HG03175 (cell line): ENCODE measurements around the gene ANXA4.
"Not testable (repeated sequence)": the region's sequence is repeated elsewhere in the genome, so short reads cannot be mapped to it uniquely, and the experiment has no call there.

Experiments used
- ATAC-seq: cut with Tn5 transposase; IDR thresholded peaks from one replicate; pipeline ENCODE4 v1.9.1; 2021; ENCODE audit warnings: mild to moderate bottlenecking, moderate library complexity; ENCODE audit not compliant: unreplicated experiment

The ANXA4 gene

DNA sequence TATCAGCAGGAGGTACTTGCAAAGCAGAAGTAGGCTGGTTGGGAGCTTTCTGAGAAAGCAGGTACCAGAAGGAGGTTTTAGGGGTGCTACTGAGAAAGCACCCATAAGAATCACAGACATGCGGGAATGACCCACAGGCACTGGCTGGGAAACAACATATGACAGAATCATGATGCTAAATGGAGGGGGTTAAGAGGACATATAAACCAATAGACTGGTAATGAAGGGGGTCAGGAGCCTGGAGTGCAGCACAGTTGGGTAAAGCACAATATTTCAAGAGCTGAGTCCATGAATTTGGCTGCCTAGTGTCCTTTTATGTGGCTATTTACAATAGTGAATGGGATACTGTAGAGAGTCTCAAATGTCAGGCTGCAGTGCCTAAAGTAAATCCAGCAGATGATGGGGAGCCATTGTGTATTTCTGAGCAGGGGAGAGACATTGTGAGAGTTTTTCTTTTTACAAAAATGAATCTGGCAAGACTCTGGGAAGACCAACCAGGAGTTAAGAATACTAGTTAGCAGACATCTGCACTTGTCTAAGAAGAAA, 59.9 kb downstream of the ANXA4 start:
- ATAC-seq, result no peak

DNA sequence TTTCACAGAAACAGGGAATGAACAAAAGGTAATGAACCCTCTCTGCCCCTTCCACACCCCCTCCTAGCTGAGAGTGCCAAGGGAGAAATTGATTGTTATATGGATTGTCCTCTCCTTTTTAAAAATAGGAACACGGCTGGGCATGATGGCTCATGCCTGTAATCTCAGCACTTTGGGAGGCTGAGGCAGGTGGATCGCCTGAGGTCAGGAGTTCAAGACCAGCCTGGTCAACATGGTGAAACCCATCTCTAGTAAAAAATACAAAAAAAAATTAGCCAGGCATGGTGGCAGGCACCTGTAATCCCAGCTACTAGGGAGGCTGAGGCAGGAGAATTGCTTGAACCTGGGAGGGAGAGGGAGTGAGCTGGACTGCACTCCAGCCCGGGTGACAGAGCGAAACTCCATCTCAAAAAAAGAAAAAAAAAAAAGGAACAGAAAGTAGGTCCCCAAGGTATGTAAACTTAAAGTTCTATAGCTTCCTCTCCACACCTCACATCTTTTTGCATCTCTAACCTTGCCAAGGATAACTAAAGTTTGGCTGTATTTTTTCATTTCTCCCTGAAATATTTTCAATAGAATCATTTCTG, 60.9 kb downstream of the ANXA4 start:
- peak; percentile 62 for ATAC-seq

DNA sequence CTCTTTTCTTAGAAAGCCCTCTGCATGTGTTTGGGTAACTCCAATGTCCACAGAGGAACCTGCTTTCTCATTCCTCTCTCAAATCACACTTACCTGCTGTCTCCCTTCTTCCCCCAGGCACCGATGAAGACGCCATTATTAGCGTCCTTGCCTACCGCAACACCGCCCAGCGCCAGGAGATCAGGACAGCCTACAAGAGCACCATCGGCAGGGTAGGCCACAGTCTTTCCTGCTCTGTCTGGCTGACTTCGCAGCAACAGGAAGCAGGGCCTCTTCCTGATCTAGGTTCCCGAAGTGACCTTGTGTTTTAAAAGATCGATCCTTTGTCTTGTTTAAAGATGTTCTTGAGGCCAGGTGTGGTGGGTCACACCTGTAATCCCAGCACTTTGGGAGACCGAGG, 62.5 kb downstream of the ANXA4 start:
- no peak for ATAC-seq

DNA sequence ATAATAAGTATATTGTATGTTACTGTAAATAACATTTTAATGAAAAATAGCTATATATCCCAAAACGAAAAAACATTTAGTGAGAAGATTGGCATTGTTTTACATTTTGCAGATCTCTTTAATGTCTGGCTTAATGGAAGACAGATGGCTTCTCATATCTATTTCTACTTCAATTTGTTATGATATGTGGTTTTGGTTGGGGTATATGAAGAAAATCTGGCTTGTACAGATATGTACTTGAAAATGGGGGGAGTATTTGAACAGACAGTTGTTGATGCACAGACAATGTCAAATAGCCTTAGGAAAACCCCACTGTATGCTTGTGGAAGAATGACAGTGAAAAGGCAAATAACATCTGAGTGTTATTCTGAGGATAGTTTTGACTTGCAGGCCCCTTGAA, 64.0 kb downstream of the ANXA4 start:
- no peak for ATAC-seq

DNA sequence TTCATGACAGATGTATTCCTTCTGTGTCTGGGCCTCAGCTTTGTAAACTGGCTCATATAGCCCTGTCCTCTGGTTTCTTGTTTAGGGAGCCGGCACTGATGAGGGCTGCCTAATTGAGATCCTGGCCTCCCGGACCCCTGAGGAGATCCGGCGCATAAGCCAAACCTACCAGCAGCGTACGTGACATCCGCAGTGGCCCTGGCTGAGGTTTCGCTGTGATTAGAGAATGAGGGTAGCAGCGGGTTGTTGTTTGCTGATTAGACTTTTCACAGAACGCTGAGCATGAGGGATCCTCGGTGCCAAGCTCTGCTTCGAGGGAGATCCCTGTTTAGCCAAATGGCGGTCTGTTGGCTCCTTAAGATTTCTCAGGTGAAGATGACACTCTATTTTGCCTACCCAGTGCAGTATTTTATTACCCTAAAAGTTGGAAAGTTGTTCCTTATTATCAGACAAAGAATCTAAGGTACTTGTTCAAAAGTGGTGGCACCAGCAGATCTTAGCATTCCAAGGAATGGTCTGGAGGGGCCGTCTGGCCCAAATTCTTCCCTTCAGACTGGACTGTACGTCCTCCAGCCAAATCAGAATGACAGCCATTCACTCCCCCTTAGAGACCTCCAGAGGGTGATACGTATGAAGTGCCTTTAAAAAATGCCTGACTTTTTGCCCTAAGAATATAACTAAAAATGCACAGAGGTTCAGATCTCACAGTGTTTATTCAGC, 66.0 kb downstream of the ANXA4 start:
- ATAC-seq, result no peak

DNA sequence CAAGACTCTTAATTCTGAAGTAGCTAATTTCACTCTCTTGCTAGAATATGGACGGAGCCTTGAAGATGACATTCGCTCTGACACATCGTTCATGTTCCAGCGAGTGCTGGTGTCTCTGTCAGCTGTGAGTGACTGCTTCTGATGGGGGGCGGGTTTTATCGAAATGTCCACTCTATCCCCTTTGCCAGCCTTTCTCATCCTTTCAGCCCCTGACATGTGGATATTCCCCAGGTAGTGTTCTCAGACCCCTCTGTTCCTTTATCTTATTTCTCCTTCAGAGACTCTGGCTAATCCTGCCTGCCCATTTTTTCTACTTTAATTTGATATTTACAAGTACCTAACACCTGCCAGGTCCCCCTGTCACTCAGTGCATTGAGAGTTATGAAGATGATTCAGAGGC, 68.6 kb downstream of the ANXA4 start:
- ATAC-seq, result no peak

DNA sequence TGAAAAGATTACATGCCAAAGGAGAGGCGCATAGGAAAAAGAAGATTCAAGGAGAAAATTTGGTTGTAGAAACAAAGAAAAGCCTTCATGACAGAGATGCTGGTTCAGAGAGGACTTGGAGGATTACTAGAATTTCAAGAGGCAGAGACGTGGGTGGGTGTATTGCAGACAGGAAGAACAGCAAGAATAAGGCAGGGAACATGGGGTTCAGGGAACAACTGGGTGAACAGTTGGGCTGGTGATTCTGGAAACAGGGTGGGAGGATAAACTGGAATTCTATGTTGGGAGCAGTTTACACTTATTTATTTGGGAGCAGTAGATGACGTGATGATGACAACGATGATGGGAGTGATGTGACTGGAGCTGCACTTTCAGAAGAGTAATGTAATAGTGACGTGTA, 69.1 kb downstream of the ANXA4 start:
- ATAC-seq, result no peak

DNA sequence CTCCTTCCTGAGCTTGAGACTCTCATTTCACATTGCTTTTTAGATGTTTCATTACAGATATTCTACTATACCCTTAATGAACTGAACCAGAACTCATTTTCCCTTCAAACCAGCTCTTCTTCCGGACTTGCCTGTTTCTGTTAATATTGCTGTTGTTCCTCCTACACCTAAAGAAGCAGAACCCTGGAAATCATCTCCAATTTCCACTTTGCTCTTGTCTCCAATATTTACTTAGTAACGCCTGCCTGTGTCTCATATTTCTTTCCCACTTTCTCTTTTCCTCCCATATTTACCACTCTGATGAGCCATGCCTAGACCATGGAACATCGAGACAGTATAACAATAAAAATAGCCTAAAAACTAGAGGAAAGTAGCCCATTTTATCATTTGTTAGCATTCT, 69.7 kb downstream of the ANXA4 start:
- no peak for ATAC-seq

DNA sequence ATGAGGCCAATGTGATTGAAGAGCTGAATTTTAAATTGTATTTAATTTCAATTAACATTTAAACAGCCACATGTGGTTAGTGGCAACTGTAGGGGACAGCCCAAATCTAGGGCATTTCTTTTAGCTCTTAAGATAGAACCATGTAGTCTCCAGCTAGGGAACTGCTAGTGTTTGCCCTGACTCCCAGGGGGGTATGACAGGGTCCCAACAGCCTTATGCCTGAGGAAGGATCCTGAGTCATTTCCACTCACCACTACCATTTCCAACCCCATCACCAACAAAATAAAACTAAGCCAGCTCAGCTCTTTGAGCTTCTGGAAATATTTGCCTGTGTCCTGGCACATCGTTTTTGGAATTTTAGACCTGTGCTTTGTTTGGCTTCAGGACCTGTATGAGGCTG, 73.8 kb downstream of the ANXA4 start:
- no peak for ATAC-seq

DNA sequence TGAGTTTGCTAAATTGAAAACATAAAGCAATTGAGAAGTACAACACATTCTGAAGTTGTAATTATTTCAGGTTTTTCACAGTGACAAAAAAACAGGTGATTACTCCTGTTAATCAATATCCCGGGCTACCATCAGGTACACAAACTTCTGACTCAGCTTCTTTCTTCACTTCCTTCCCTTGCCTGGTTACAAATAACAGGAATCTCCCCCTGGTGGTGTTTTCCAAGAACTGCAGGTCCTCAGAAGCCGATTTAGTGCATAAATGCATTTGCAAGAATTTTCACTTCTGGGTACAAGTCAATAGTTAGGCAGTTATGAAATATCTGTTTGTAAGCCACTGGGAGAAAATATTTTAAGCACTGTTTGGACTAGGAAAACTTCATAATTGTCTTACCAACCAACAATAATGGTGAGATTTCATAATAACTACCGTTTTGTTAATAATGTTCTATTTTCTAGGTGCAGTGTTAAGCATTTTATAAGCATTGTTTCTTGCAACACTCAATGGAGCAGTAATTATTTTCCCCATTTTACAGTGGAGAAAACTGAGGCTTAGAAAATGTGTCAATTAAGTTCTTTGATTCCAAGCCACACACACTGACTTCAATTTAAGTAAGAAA, 75.1 kb downstream of the ANXA4 start:
- ATAC-seq, result peak; percentile 64

DNA sequence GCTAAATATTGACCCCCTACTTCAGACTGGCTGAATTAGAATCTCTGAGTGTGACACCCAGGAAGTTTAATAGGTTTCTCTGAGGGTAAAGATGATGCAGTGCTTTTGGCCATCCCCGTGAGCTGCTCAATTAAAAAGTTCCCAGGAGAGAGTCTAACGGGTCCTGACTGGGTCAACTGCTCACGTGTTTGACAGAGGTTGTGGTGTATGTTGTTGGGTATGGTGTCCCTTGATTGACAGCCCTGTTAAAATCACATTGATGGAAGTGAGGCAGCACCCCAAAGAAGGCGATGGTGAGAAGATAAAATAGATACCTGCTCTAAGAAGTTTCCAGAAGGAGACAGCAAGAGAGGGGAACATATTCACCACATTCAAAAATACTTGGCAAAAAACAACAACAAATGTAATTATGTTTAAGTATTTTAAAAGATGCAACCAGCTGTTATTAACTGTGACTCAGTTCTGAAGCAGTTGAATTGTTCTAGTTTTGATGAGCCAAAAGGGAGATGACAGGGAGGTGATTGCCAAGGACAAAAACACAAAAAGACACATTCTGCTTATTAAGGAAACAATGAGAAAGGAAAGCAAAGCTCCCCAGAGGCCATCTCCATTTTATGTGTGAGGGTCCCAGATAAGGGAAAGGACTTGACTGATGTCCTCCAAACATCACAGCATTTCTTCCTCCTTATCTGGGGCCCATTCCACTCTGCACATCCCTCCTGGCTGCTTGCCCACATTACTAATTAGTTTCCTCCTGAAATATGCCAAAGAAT, 76.0 kb downstream of the ANXA4 start:
- no peak for ATAC-seq

DNA sequence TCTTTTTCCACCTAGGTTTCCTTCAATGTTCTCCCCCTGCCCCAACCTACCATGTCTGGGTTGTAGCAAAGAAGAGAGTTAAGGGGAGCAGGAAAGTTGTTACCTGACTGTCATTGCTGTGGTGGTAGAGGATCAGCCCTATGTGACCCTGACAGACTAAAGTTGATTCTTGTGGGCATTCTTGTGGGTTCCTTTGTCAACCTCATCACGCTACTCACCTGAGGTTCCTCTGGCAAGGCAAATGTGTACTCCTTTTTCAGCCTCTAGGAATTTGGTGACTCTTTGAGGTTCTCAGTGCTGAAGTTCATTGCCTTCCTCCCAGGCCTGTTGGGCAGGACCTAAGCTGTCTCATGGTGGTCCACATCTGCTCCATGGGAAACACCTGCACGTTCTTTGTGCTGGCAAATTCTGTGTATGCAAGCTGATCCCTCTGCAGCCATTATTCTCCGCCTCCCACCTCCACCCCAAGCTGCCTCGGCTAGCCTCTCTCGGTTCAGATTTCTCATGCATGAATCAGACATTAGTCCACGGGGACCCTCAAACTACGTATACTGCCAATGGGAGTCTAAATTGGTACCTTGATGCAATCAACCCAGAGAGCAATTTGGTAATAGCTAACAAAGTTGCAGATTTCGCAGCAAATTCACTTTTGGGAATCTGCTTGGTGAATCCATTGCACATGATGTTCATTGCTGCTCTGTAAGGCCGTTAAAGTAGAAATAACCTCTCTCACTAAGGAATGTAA, 86.0 kb downstream of the ANXA4 start:
- ATAC-seq, result no peak

DNA sequence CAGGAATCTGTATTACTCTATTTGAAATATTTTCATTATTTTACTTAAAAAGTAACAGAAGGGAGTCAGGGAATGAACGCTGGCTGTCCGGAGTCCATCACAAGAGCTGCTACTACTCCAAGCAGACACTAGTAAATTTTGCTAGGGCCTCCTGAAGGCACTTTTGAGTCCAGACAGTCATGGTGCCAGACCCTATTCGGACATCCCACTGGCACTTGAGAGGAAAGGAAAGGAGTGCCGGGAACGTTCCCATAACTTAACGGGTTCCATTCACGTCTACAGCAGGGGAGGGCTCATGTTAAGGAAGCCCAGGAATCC, 87.0 kb downstream of the ANXA4 start:
- ATAC-seq, result peak; percentile 2

DNA sequence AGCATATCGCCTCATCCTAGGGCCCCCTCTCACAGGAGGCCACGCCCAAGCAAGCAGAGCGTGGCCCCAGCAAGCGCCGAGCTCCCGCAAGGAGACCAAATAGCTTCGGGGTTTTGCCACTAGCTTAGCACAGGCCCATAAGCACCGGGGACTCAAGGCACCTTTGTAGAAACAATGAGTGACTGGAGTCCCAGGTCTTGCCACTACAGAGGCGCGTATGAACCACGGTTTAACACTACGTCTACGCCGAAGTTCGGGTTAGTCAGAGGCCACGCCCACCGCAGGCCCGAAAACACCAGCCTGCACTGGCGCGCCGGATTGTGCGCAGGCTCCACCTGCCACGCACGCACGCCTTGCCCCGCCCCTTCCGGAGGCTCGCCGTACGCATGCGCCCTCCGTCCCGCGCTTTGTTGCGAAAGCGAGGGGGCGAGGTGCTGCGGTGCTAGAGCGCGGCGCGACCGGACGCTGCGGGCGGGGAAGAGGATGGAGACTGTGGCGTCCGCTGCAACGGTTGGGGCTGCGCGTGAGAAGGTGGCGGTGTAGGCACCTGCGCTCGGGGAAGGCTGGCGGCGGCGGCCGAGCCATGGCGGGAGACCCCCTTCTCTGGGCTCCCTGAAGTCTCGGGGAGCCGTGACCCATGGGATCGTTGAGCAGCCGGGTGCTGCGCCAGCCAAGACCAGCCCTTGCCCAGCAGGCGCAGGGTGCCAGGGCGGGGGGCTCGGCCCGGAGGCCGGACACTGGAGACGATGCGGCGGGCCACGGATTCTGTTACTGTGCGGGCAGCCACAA, 87.5 kb downstream of the ANXA4 start, which contains the start of gene GMCL1:
GMCL1 (plus strand) TSS at position 405 of the 789 bp plus-strand sequence; CDS start at position 638, 233 bp downstream.
- ATAC-seq, result peak; percentile 94

DNA sequence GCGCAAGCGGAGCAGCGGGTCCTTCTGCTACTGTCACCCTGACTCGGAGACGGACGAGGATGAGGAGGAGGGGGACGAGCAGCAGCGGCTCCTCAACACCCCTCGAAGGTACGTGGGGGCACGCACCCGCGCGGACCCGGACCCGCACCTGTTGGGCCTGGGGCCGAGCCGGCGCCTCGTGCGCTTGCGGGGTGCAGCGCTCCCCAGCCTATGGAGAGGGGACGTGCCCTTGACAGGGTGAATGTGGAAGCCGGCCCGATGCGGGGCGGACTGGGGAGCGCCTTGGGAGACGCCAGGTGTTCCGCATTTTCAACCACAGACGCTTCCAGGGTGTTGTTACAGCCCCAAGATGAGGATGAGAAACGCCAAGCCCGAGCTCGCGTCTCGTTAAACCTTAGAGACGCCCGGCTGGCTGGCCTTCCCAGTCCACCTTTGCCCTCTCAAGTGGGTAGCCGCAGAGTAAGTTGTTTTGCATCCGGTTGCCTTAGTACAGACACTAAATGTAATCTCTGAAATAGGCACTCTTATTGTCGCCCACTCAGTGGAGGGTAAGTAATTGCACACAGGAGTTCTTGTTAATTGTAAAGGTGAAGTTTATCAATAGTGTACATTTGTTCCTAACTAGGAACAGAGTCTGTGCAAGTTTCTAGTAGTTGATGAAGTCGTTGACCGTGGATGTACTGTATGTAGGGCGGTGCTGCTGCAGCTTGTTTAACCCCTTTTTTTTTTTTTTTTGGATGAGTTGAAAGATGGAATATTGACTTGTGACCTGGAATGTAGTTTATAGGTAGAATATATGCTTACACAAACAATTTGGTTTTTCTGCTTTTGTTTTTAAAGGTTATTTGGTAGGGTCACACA, 88.3 kb downstream of the ANXA4 start:
- peak; percentile 23 for ATAC-seq

DNA sequence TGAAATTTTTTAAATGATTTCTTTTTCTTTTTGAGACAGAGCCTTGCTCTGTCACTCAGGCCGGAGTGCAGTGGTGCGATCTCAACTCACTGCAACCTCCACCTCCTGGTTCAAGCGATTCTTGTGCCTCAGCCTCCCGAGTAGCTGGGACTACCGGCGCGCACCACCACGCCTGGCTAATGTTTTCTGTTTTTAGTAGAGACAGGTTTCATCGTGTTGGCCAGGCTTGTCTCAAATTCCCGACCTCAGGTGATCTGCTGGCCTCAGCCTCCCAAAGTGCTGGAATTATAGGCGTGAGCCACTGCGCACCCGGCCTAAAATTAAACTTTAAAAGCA, 88.9 kb downstream of the ANXA4 start:
- ATAC-seq, result not testable (repeated sequence)

DNA sequence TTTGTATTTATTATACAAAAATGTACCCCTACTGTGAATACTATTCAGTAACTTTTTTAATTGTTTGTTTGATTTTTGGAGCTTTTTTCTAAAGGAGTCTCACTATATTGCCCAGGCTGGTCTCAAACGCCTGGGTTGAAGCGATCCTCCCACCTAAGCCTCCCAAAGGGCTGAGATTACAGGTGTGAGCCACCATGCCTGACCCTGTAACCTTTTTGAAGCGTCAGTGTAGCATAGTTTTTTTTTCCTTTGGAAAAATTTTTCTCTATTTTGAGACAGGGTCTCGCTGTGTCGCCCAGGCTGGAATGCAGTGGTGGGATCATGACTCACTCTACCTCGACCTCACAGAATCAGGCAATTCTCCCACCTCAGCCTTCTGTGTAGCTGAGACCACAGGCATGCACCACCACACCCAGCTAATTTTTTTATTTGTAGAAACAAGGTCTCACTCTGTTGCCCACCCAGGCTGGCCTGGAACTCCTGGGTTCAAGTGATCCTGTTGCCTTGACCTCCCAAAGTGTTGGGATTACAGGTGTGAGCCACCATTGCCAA, 89.5 kb downstream of the ANXA4 start:
- ATAC-seq, result no peak

DNA sequence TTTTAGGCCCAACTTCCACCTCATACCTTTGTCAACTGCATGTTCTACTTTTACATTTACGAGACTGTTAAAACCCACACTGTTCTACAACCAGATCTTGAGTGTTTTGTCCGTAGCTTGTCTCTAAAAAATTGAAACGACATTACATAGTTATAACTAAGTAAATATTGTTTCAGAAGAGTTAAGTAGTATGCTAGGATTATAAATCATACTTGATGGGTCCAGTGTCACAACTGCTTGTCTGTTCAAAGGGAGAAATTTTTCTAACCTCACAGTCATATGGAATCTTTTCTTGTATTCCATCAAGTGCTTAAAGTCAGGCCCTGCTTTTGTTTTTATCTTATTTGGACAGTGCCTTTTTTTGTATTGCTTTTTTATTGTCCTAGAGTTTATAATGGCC, 91.8 kb downstream of the ANXA4 start:
- ATAC-seq, result no peak

DNA sequence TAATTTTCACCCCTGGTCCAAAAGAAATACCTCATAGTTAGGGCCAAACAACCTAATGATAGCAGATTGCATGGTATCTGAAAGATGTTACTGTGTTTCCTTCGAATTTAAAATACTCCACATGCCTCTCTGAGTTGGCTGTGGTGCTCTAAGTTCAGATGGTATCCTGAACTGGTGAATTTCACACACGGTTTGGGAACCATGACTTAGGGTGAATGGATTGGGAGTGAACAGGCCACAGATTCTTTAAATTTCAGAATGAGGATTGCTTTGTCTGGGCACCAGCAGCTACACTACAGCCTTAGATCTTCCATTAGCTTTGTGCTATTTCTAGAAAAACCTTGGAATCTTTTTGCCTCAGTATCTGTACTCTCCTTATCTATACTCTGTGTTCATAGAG, 93.7 kb downstream of the ANXA4 start:
- ATAC-seq, result no peak
